ENCODE data around the gene ESAM. TPM values are rescaled to one million over a fixed set of nuclear protein-coding genes. Genes with fewer than 3 reads are reported as not detected.

Gene ESAM, protein sequence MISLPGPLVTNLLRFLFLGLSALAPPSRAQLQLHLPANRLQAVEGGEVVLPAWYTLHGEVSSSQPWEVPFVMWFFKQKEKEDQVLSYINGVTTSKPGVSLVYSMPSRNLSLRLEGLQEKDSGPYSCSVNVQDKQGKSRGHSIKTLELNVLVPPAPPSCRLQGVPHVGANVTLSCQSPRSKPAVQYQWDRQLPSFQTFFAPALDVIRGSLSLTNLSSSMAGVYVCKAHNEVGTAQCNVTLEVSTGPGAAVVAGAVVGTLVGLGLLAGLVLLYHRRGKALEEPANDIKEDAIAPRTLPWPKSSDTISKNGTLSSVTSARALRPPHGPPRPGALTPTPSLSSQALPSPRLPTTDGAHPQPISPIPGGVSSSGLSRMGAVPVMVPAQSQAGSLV
- total RNA-seq = 39.0 TPM
- long read RNA-seq, transcript ESAM-201 (7 exons, 1,826 nt) = major isoform, 118 of 150 reads
- long read RNA-seq, transcript ESAM-202 (7 exons, 1,833 nt) = minor isoform, 10 of 150 reads
- long read RNA-seq, partial matches to known transcripts = 6 of 150 reads
- long read RNA-seq, other reads (novel, unspliced or antisense) = 15 of 150 reads

DNA sequence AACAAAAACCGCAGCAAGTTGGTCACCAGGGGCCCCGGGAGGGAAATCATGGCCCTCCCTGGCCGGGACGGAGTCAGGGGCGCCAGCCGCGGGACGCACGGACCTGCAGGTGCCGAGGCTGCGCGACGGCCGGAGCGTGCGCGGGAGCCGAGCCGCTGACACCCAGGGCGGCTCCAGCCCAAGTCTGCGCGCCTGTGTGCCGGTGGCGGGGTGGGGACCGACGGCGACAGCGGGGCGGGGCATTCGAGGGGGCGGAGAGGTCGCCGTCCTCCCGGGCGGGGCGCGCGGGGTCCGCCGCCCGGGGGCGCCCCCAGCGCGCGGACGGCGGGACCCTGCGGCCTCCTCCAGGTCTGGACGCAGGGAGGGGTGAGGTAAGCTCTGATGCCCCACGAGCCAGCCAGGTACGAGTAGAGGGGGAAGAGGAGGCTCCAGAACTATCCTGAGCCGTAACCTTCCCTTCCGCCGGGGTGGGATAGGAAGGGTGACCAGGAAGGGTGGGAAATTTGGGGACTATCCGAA is at the start of gene ESAM:
ESAM (minus strand) TSS at position 186 of the 519 bp plus-strand sequence; CDS start at position 50, 136 bp downstream.
- ATAC-seq (ENCODE audit: poor library complexity) (peak; percentile 53), DNase-seq (peak; percentile 67)
- intact Hi-C loops (cut with DNase I) = loop anchor here (5.0 to 10.0 kb wide), 2 partner anchors 73 to 90 kb away; partner anchors contain the start of genes SIAE and SPA17

DNA sequence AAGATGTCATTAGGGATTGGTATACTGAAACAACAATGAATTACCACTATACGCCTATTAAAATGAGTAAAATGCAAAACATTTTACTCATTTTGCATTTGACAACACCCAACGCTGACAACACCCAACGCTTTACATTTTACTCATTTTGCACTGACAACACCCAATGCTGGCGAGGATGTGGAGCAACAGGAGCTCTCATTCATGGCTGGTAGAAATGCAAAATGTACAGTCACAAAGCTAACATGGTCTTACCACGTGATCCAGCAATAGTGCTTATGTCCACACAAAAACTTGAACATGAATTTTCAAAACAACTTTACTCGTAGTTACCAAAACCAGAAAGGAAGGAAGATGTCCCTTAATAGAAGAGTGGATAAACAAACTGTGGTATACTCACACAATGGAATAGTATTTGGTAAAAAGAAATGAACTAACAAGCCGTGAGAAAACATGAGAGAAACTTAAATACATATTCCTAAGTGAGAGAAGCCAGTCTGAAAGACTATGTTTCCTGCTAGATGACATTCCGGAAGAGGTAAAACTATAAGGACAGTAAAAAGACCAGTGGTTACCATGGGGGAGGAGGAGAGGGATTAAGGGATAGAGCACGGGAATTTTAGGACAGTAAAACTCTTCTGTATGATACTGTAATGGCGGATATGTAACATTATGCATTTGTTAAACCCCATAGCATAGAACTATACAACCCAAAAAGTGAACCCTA is 49.5 kb upstream of the ESAM start:
- no peak for ATAC-seq (ENCODE audit: poor library complexity)
- intact Hi-C loops (cut with DNase I) = no loop called here
- DNase-seq = no peak

DNA sequence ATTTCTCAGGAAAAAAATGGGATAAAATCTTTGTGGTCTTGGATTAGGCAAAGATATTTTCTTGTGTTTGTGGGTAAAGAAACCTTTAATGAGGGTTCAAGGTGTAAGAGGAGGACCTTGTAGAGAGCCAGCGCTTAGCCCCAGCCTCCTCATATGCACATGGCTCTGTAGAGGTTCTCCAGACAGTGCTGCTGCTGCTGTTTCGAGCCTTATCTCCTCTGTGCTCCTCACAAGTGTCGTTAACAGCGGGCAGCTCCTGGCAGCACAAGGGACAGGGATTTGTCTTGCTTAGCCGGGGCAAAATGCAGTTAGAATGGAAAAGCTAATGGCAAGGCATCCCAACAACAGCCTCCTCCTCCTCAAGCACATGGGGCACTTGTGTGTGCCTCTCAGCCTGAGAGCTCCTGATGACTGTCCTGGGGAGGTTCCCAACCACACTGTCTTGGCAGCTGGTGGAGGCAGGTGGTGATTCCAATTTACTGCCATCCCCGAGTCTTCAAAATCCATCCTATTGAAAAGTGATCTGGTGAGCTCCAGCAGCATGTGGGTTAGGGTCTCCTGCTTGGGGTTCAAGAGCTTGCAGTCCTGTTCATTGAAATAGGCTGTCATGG is 45.7 kb upstream of the ESAM start:
- intact Hi-C loops (cut with DNase I) = no loop called here
- ATAC-seq (ENCODE audit: poor library complexity) = no peak

DNA sequence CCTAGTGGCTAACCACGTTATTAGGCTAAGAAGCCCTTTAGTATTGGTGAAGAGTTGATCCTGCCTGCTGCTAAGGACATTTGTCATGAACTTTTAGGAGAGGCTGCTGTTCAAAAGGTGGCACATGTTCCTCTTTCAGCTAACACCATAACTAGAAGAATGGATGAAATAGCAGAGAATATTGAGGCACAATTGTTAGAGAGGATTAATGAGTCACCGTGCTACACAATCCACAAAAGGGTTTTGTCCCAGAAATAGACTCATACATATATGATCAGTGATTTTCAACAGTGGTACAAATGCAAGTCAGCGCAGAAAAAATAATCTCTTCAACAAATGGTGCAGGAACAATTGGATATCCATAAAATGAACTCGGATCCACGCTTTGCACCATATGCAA is 45.1 kb upstream of the ESAM start:
- no peak for DNase-seq
- intact Hi-C loops (cut with DNase I) = no loop called here
- no peak for ATAC-seq (ENCODE audit: poor library complexity)

More for the DNA sequence above, 45.7 kb upstream of the ESAM start:
- DNase-seq = no peak

DNA sequence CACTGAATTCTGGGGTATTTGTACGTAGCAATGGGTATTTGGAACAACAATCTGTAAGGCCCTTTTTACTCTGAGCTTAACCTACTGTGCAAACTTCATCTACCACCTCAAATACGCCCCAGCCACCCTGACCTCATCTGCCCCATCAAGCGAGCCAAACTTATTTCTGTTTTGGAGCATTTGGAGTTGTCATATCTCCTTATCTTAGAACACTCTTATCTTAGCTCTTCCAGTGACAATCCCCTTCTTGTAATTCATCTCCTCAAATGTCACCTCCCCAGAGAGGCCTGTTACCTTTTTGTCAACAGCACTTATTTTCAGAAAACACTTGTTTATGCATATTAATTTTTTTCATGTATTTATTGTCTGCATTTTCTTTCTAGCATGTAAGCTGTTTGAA is 42.8 kb upstream of the ESAM start:
- intact Hi-C loops (cut with DNase I) = no loop called here
- DNase-seq = no peak
- no peak for ATAC-seq (ENCODE audit: poor library complexity)

DNA sequence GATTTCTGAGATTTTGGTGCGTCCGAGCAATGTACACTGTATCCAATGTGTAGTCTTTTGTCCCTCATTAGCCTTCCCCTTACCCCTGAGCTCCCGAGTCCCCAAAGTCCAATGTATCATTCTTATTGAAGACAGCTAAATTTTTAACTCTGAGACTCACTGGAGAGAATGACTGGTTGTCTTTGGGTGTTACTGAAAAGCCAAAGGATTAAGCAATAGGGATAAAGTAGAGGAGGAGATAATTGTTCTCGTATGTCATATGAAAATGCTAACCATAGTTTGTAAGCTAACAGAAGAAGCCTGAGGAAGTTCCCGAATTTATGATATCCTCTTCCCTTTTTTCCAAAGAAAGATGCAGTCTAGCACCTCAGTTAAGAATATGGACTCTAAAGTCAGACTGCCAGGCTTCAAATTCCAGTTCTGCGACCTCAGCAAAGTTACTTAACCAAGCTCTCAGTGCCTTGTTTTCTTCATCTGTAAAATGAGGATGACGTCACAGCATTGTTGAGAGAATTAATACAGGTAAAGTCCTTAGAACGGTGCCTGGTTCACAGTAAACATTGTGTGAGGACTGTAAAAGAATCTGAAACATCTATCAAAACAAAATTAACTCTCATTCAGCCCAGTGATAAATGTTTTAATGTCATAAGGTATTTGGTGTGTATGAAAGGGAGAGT is 39.7 kb upstream of the ESAM start:
- DNase-seq (no peak), ATAC-seq (ENCODE audit: poor library complexity) (no peak)
- intact Hi-C loops (cut with DNase I) = no loop called here

DNA sequence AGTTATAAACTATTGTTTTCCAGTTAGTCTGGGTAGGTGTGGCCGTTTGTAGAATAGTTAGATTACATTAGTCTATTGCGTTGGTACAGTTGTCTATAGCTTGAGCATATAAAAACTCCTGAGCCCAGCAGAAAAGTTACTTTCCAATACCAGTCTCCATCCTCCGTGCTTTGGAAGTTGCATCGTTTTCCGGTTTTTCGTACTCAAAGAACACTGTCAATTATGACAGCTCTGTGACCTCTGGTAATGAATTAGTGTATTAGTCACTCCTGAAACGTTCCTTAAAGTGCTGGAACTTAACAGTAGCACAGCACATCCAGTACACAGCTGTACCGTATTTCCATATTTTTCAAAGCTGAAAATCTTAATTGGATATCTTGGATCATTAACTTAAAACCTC is 38.9 kb upstream of the ESAM start:
- DNase-seq (no peak), ATAC-seq (ENCODE audit: poor library complexity) (peak; percentile 13)
- intact Hi-C loops (cut with DNase I) = no loop called here

DNA sequence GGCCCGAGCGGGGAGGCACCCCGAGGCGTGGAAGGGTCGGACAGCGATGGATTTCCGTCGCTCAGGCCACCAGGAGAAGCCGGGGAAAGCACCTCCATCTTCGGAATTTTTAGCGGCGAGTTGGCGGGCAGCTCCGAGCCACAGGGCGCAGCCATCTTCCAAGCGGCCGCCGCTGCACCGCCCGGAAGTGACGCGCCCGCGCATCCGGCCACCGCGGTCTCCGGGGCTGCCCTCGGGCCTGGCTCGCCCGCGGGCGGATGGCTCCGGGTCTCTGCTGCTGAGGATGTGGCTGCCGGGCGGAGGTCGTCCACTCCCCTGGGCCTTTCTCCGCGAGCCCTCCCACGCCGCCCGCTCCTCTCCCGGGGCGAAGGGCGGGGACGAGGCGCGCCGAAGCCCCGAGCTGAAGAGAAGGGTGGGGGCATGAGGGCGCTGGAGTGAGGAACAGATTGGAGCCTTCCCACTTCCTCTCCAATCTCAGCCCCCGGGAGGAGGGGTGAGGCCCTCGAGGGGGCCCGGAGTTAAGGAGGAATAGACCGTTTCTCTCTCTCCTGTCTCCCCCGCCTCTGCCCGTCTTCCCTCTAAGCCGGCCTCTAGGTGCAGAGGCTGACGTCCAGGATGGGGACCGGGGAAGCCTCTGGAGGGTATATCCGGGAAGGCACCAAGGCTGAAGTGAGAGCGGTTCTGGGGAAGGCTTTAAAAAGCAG is 38.3 kb upstream of the ESAM start, which contains the start of gene MSANTD2:
MSANTD2 (minus strand) TSS at position 181 of the 704 bp plus-strand sequence; CDS start at position 155, 26 bp downstream.
- peak; percentile 99 for ATAC-seq (ENCODE audit: poor library complexity)
- peak; percentile 90 for DNase-seq
- intact Hi-C loops (cut with DNase I) = no loop called here

DNA sequence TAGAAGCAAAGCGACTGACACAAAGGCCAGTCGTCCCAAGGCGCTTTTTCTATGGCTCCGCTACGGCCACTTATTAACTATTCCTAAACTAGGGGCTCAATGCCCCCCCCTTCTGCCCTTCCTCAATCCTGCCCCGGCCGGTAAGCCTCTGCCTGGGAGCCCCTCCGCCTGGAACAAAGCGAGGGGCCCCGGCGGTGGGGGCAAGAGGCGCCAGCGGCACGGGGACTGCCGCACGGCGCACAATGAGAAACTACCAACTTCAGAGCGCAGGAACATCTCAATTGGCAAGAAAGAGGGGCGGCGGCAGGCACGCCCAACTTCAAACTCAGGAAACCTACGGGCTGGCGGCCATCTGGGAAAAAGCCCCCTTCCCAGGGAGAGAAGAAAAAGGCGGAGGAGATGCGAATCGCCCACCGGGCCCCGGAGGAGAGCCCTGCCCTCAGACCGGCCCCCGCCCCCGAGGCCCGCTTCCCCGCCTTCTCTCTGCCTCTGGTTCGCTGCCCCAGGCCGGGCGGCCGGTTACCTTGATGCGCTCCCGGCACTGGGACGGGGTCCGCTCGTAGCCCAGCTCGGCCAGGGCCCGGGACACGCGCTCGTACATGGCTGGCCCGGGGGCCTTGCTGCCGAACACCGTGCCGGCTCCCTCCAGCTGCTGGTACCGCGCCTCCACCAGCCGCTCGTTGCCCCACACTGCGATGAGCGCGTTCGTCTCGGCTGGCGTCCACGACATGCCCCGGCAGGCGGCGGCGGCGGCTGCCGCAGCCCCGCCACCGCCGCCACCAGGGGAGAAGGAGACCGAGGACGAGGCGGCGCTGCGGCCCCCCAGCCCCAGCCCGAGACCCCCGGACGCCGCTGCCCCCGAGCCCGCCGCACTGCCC is 37.5 kb upstream of the ESAM start:
- ATAC-seq (ENCODE audit: poor library complexity) = peak; percentile 34
- DNase-seq = peak; percentile 56
- intact Hi-C loops (cut with DNase I) = no loop called here

DNA sequence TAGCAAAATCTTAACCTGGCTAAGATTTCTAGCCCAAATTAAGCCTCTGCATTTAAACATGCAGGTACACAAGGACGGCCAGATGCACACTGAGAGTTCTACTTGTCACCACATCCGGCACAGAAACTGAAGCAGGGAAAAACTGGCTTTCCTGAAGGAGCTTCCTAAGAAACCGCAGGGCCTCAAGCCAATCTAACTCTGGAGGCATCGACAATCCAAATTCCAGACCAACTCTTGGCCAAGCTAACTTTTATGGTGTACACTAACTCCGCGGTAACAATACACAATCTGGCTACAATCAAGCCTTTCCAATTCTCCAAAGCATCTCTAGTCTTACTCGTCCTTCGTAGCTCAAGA is 36.9 kb upstream of the ESAM start:
- intact Hi-C loops (cut with DNase I) = no loop called here
- no peak for ATAC-seq (ENCODE audit: poor library complexity)
- no peak for DNase-seq

DNA sequence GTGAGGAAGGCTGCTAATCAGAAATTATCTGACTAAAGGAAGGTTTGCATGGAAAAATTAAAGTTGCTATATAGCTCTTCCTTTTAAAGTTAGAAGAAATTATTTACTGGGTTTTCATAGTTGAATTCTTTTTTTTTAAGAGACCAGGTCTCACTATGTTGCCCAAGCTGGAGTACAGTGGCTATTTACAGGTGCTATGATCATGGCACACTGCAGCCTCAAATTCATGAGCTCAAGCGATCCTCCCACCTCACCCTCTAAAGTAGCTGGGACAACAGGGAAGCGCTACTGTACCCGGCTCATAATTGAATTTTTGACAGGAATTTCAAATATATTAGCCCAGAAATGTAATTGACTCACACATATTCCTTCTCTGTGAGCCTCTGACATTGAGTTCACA is 34.2 kb upstream of the ESAM start:
- intact Hi-C loops (cut with DNase I) = no loop called here
- ATAC-seq (ENCODE audit: poor library complexity) = no peak
- no peak for DNase-seq

DNA sequence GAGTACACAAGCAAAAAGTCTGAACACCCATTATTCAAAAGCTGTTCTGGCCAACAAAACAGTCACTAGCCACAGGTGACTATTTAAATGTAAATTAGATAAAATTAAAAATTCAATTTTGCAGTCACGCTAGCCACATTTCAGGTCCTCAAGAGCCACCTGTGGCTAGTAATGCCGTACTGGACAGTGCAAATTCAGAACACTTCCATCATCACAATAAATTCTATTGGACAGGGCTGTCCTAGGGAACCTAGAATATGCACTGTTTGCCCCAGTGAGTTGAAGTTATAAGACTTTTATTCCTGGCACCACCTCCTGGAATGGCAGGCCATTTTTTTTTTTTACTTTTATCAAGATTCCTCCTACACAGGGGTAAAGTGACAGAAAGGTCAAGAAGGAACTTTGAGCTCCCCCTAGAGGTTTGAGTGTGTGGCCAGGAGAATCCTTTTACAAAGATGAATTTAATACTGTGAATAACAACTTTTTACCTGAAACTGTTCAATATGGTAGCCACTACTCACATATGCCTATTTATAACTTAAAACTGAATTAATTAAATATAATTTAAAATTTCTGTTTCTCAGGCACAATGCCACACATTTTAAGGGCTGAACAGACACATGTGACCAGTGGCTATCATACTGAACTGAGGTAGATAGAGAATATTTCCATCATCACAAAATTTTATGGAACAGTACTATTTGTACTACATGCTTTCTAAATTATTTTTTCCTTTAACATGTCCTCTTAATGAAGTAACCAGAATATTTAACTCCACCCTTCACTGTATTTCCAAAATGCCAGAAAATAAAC is 31.6 kb upstream of the ESAM start:
- ATAC-seq (ENCODE audit: poor library complexity) (peak; percentile 68), DNase-seq (no peak)
- intact Hi-C loops (cut with DNase I) = no loop called here

DNA sequence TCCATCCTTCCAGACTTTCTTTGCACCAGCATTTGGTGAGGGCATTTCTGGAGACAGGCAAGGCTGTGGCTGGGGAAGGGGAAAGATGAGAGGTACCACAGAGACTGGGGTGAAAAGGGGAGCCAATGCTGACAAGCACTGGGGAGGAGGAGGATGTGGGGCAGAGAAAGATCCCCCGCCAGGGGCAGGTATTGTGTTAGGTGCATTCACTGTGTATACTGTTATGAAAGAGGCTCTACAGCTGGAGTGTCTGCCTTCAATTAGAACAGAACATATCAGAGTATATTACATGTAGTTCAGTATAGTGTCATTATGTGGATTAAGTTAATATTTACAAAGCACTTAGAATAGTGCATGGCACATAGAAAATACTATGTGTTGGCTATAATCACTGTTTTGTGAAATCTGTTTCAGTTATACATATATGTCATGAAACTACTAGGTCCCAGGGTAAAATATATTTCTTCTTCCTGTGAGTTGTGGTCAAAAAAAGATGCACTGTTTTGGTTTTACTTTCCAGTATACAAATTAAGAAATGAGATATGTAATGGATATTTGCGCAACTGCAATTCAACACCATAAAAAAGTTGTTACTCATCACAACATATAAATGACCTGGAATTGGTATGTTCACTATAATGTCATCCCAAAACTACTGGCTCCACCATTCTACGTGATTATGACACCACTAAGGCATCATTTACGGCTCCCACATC is 29.7 kb upstream of the ESAM start:
- no peak for ATAC-seq (ENCODE audit: poor library complexity)
- DNase-seq = no peak
- intact Hi-C loops (cut with DNase I) = no loop called here

DNA sequence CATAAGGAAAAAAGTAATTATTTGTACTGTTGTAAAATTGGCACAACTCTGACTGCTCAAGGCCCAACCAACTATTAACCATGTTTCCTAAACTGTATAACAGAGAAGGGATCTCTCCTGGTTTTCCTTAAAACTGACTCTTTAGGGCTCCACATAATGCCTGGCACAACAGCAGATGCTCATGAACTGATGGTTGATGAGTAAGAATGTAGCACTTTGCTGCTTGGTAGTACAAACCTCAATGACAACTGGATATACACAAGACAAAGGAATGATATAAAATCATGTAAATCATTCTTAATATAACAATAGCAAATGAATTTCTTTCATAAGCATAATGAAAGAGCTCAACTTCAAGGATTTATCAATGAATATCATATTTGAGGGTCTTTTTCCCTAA is 26.4 kb upstream of the ESAM start:
- ATAC-seq (ENCODE audit: poor library complexity) = no peak
- DNase-seq = no peak
- intact Hi-C loops (cut with DNase I) = no loop called here

DNA sequence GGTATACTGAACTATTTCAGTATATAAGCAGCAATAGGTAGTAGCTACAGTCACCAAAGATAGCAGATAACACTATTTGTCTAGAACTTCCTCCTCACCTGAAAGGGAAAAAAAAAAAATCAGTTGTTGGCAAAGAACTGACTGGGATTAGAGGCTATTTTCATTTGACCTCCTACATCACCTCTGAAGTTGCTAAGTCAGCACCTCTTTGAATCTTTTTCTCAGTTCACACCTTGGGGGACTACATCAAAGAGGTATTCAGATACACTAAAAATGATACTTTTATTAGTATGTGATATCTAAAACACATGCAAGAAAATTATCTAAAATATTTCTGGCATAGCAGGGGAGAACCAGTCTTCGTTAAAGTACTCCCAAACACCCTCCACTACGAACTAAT is 22.0 kb upstream of the ESAM start:
- intact Hi-C loops (cut with DNase I) = no loop called here
- no peak for ATAC-seq (ENCODE audit: poor library complexity)
- no peak for DNase-seq

DNA sequence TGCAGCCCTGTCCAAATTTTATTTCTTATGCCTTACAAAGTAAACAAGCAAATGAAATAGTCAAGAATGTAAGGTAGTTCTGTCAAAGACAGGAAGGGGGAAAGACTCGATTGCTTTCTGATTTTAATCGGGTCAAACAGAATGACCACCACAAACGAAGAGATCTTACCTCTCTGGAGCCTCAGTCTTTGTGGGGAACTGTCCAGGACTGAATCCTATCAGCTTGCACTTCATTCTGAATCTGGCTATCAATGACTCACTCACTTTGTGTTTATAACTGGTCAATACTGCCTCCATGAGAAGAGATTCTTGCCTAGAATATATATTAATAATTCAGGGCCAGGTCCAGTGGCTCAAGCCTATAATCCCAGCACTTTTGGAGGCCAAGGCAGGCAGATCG is 20.9 kb upstream of the ESAM start:
- no peak for DNase-seq
- intact Hi-C loops (cut with DNase I) = no loop called here

More for the DNA sequence above, 20.9 kb upstream of the ESAM start:
- no peak for ATAC-seq (ENCODE audit: poor library complexity)
